LHCN-M2 (cell line): ENCODE results near the gene KIF5B. TPM values are rescaled to one million over a fixed set of nuclear protein-coding genes. Genes with fewer than 3 reads are reported as not detected.
"Not testable (repeated sequence)": the region's sequence is repeated elsewhere in the genome, so short reads cannot be mapped to it uniquely, and the experiment has no call there.

Experiments
- DNase-seq: peaks from one replicate; pipeline ENCODE4 v3.0.0-alpha.2; 2012; ENCODE audit warnings: low read depth
- polyA plus RNA-seq: library from polyadenylated mRNA; unstranded; fragments of >200 nt; gene quantifications from one replicate; pipeline ENCODE4 v1.2.1, GENCODE V29; 2012; ENCODE audit warnings: missing spikeins
- total RNA-seq: library from RNA; depleted of rRNA; stranded (reverse); fragments of >200 nt; gene quantifications from 2 replicates; pipeline ENCODE4 v1.2.3, GENCODE V29; 2014; rRNA removed

KIF5B gene
- 174 and 194 TPM in 2 replicates for total RNA-seq
- 37.2 TPM for polyA plus RNA-seq

DNA sequence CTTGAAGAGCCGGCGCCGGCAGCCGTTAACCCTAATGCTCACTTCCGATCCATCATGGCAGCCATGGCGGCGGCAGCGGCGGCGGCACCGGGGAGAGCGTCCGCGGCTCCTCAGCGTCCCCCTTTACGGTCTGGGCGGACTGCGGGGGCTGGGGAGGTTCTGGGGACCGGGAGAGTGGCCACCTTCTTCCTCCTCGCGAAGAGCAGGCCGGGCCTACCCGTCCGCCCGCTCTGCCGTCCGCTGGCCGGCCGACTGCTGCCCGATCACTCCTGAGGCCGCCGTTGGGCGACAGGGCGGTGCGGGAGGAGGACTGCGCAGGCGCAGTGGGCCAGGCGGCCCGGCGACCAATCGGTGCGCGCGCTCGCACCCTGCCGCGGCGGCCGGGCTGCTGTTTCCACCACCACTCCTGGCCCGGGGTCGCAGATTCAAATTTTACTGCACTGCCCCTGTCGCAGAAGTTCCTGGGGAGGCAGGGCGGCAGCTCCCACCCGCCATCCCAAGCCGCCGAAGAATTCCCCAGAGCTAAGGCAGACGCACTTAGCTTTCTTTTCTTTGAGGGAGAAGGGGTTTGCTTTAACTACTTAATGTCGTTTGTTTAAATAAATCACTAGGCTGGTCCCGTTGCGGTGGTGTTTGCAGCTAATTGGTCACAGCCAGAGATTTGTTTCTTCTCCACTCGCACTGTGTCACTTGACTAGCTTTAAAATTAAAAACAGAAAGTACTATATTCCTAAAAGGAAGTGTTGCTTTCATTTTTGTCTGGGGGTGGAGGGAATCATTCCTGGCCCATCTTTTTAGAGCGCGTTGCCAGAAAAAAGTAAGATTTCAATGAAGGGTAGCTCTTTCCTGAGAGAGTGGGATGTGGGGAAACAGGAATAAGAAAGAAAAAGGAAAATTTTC lies at the start of gene KIF5B:
KIF5B (minus strand) TSS at position 290 of the 900 bp plus-strand sequence. CDS start 452 bp downstream, outside the sequence.
- peak; percentile 80 for DNase-seq

DNA sequence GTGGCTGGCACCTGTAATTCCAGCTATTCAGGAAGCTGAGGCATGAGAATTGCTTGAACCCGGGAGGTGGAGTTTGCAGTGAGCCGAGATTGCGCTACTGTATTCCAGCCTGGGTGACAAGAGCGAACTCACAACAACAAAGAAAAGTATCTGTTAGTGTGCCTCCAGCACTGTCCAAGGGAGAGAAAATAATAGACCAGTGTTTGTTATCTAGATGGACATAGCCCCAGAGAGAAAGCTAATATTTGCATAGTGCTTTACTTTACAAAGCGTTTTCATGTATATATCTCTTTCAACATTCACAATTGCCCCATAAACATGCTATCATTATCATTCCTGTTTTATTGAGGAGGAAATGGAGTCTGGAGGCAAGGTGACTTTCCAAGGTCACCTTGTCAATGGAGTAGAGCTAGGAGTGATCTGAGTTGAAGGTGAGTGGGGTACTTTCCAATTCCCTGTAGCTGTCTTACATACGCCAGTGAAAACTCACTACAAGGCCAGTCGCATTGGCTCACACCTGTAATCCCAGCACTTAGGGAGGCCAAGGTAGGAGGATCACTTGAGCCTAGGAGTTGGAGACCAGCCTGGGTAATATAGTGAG lies 49.7 kb upstream of the KIF5B start:
- no peak for DNase-seq

DNA sequence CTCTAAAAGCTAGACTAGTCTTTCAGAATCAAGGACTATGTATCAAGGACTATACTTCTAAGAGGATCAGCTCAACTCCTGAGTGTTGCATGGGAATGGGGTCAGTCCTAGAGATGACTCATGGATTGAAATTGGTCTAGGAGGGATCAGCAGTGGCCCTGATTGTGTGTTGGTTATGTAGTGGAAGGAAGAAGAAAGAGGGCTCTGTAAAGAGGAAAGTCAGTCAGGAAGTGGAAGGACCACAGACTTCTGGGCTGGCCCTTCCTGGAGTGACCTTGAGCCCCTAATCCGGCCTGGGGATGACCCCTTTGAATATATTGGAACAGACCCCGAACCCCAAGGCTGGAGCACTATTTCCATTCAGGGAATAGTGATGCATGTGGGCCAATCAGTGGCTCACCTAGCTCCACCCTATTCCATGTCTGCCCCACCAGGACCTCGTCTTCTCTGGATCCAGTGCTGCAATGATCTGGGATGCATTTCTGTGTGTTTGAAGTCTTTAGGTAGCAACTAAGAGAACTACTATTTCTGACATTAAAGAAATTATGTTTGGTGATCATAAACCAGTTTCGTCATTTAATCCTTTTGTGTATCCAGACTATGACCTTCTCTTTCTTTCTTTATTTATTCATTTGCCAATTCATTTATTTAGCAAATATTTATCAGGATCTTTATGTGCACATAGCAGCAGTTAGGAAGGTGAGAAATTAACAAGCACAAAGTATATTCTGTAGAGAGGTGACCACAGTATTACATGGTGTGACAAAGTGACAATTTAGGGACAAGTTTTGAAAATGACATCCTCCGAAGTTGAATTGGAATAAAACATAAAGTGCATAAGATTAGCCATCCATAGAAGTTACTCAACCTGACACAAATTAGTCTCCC lies 48.6 kb upstream of the KIF5B start:
- peak; percentile 25 for DNase-seq

DNA sequence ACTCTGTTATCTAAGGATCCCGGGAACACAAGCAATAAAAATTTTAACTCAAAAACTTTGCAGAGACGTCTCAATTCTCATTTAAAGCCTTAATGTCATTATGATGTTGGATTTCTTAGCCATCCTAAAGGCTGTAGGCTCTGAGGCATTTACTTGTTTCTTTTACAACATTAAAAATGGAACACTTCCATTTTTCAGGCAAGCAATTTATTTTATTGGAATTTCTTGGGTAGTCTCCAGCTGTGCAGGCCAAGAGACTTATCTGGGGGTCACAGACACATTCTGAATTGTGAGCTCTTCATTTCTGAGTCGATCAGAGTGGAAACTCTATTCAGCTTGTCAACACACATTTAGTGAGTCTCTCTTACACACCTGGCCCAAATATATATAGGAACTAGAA lies 48.0 kb upstream of the KIF5B start:
- no peak for DNase-seq

DNA sequence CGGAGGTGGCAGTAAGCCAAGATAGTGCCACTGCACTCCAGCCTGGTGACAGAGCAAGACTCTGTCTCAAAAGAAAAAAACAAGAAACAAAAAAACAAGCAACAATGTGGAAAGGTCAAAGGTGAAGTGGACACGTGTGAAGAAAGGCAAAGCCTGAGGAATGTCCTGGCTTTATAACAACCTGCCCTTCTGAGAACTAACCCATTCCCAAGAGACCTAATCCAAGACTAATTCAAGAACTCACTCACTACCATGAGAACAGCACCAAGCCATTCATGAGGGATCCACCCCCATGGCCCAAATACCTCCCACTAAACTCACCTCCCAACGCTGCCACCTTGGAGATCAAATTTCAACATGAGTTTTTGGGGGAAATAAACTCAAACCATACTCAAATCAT lies 47.5 kb upstream of the KIF5B start:
- DNase-seq, result no peak

DNA sequence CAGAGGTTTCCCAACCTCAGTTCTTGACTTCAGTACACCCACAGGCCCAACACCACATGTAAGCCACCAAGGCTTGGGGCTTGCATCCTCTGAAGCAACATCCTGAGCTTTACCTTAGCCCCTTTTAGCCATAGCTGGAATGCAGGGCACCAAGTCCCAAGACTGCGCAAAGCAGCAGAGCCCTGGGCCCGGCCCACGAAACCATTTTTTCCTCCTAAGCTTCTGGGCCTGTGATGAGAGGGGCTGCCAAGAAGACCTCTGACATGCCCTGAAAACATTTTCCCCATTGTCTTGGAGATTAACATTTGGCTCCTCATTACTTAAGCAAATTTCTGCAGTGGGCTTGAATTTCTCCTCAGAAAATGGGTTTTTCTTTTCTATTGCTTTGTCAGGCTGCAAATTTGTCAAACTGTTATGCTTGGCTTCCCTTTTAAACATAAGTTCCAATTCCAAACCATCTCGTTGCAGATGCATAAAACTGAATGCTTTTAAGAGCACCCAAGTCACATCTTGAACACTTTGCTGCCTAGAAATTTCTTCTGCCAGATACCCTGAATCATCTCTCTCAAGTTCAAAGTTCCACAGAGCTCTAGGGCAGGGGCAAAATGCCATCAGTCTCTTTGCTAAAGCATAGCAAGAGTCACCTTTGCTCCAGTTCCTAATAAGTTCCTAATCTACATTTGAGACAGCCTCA lies 42.5 kb upstream of the KIF5B start:
- DNase-seq, result not testable (repeated sequence)

DNA sequence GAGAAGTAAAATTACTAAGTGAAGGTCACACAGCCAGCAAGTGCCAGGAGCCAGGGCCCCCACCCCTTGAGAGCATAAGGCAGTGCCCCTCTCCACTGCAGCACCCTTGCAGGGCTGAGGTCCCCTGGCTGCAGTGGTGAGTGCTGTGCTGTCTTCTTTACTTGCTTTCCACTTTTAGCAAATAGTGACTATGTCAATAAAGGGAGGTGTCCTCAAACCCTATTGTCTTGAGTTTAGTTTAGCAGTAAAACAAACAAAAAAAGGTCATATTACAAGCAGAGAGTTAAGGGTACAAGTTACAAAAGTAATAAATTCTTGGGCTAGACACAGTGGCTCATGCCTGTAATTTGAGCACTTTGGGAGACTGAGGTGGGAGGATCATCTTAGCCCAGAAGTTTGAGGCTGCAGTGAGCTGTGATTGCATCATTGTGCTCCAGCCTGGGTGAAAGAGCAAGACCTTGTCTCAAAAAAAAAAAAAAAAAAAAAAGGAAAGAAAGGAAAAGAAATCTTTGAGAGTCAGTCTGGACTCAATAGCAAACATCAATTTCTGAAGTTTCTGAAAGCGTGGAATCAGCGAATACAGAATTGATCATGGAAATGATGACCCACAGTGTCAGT lies 39.0 kb upstream of the KIF5B start:
- DNase-seq, result peak; percentile 9

DNA sequence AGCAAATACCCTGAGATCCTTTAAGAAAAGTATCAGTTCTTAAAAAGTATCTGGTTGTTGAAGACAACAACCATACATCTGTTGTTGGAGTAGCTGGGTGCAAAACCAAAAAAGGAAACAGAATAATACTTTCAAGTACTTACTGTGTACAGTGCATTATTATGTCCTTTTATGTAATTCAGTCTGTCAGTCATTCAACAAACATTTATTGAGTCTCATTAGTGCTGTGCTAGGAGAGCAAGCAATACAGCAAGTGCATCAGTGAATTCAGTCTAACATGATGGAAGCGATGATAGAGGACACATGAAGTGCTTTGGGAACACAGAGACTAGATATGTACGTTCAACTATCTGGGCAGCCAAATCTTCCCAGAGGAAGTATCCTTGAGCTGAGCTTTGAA lies 37.4 kb upstream of the KIF5B start:
- no peak for DNase-seq

DNA sequence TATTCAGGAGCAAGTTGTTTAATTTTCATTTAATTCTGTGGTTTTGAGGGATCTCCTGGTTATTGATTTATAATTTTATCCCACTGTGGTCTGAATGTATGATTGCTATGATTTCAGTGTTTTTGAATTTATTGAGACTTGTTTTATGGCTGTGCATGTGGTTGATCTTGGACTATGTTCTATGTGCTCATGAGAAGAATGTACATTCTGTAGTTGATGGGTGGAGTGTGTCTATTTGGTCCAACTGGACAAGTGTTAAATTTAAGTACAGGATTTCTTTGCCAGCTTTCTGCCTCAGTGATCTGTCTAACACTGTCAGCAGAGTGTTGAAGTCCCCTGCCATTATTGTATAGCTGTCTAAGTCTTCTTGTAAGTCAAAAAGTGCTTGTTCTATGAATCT lies 34.8 kb upstream of the KIF5B start:
- DNase-seq, result no peak

DNA sequence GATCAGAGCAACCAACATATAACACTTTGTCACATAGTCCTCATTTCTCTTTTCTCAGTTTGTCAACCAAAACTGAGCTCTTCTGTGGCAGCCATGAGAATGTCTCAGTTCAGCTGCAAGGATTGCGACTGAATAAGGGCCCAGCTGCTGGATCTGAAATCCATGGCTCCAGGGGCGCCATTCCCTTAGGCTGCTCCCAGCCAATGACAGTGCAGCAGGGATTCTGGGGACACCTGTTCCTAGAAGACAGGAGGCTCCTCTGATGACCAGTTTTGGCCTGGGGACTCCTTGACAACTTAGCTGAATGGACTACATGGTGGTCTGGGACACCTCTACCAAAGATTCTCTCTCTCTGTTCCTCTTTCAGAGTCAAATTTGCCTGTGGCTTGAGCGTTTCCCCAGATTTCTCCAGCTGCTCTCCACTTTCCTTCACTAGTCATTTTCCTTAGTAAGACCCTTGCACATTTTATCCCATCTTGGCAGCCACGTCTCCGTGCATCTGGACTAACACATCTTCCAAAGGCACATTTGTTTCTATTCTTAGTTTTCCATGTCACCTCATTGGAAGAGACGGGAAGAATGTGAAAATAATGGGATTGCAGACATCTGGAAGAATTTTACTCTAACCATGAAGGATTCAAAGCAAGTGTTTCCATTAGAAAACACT lies 28.1 kb upstream of the KIF5B start:
- no peak for DNase-seq

DNA sequence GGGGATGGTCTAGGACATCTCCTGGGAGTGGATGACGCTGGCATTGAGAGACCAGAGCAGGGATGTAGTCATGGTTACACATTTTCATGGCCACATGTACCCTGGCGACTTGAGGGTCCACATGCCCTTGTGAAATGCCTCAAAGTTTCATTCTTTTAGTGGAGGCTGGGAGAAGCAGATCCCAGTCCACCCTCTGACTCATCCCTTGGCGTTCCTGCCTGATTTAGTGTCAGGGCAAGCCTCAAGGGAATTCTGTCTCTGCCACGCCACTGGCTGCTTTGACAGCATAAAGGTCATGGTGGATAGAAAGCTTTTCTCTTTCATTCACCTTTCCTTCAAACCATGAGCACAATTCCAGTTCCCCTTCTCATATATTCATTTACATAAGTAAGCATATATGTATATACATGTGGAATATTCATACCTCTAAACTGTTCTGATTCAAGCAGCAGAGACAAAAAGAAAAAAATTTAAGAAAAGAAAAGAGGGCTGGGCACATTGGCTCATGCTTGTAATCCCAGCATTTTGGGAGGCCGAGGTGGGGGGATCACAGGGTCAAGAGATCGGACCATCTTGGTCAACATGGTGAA lies 21.8 kb upstream of the KIF5B start:
- DNase-seq, result peak; percentile 80

DNA sequence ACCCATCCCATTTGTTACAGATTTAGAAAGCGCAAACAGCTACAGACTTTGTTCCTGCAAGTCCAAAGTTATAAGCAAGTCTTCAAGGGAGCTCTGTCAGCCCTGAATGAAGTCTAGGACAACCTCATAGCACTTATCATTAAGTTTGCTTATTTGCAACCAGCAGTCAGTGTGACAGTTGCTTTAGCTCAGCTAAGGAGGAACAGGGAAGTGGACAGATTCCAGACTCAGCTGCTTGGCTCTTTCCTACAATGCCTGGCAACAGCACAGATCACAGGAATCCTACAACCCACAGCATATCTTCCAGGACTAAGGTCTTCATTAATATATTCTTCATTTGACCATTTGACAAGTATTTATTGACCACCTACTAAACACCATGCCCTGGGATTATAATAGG lies 17.4 kb upstream of the KIF5B start:
- no peak for DNase-seq

DNA sequence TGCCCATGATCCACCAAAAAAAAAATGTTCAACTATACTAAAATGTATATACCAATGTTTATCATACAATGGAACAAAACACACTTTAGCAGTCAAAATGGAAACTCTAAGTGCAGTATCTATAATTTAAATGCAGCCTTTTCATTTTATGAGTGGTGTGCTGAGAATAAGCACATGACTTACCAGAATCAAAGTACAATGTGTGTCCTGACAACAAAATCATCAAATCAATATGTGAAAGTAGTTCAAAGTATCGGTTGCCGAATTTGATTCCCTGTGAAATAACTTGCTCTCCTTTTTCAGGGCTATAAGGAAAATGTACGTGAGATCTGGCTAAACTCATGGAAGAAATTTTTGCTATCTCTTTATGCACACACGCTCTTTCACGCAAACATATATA lies 16.9 kb upstream of the KIF5B start:
- no peak for DNase-seq

DNA sequence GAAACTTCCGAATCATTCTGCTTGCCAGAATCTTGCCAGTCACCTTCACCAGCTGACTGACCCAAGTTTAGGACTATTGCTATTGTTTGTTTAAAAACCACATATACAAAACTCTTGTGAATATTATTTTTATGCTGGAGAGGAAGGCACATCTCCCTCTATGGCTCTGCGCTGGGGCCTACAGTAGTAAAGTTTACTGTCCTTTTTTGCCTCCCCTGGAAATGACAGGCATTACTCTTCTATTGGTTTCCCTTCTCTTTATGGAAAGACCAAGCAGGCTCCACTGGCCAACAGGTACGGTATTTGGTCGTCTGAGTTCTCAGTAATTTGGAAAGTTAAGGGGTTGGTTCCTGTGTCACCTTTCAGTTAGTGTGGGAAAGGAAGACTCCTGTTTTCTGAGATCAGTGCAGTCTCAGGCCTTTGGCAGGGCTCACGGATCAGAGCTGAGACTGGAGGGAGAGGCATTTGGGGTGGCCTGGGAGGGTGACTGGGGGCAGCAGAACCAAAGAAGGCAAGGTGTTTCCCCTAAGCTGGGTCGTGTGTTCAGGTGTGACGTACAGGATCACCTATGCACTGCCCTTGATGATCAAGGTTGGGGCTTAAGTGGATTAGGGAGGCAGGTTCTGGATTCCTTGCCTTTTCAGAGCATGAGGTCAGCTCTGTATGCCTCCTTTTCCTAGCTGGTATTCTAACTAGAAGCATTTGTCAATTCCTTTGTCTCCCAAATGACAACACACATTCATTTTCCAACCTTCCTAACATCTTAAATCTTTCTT lies 16.0 kb upstream of the KIF5B start:
- no peak for DNase-seq

DNA sequence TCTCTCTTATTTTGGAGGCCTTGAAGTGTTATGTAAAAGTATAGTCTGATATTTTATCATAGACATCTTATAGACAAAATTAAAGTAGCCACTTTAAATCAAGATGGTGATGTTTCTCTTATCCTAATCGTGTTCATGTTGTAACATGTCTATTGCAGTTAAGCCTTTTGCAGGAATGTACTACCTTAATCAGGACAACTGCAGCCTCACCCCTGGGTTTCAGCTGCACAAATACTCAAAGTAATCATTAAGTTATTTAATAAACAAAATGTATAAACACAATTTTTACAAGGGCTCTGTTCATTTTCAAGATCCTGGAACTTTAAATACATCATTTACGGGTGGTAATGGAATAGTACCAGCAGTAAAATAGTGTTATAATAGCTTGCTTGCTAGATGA lies 14.4 kb upstream of the KIF5B start:
- DNase-seq, result no peak

DNA sequence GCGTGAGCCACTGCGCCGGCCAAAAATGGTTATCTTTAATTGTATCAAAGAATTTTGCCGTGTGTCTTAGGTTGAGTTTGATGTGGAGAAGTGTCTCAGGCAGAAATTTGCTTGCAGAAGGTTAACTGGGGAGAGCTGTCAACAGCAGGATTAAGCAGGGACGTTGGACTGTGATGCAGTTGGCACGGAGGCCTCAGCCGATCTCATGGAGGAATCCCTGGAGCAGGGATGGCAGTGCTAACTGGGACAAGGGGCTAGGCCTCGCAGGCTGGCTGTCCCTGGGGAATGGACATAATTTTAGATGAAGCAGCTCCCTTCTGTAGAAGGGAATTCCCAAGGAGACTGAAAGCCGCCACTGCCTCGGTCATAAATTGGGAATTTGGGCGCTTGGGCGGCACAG lies 12.3 kb upstream of the KIF5B start:
- DNase-seq, result no peak

DNA sequence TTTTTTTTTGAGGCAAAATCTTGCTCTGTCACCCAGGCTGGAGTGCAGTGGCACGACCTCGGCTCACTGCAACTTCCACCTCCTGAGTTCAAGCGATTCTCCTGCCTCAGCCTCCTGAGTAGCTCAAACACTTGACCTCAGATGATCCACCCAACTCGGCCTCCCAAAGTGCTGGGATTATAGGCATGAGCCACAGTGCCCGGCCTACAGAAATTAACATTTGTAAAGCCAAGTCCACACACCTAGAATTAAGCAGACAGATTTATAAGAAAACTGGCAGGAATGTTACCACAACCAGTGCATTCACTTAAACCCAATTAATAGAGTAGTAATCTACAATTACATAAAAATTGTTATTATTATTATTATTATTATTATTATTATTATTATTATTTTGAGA lies 11.7 kb upstream of the KIF5B start:
- not testable (repeated sequence) for DNase-seq

DNA sequence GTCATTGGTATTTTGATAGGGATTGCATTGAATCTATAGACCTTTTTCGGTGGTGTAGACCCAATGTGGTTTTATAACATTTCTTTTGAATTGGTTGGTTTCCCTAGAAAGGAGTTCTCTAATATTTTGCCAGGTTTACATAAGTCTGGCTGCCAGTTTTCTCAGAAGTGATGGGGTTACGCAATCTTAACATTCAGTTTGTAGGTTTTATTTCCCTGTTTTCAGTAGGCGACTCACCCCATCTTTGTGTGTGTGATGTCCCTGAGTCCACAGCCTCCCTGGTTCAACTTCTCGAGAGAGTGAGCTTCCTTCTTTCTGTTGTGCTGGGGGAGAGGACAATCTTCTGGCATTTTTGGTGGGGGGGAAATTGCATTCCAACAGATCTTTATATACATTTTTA lies 9.6 kb upstream of the KIF5B start:
- DNase-seq, result peak; percentile 71

DNA sequence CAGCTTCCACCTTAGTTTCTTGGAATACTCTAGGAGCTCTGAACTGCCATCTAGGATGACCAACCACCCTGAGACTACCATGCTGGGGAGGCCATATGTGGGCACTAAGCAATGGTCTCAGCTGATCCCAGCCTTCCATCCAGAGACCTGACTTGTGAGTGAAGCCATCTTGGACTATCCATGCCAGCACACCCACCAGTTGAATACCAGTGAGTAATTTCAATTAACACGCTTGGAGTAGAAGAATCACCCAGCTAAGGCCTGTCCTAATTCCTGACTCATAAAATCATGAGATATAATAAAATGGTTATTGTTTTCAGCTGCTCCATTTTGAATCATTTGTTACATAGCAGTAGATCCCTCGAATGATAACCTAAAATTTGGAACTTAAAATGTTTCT lies 5.2 kb upstream of the KIF5B start:
- no peak for DNase-seq
